B cell (primary cell): Measurements from ENCODE around the gene VWA3B. TPM values are rescaled to one million over a fixed set of nuclear protein-coding genes. Genes with fewer than 3 reads are reported as not detected.

Experiments used
- ATAC-seq: fragments of 200-7000 bp; cut with Tn5 transposase; one replicate; pipeline ENCODE4 v1.10.0; 2021; ENCODE audit warnings: low read depth, mild to moderate bottlenecking, moderate number of reproducible peaks, moderate library complexity
- CTCF ChIA-PET: fragments of 350-600 bp; sonication (Branson Sonifier 250); formaldehyde crosslinking; loops from one replicate; lab custom pipeline; 2021; ENCODE audit warnings: antibody characterized with exemption, inconsistent platforms; lab: Charles Lee
- POLR2A ChIA-PET: fragments of 350-600 bp; sonication (Branson Sonifier 250); formaldehyde crosslinking; loops from one replicate; lab custom pipeline; 2021; ENCODE audit warnings: antibody characterized with exemption; lab: Charles Lee
- DNase-seq: peaks from one replicate; pipeline ENCODE4 v3.0.0; 2013
- H2AFZ ChIP-seq: 2 replicates; pipeline ENCODE4 v1.6.1; 2012; ENCODE audit warnings: mild to moderate bottlenecking, low read depth, low read length; ENCODE audit not compliant: insufficient read depth, poor library complexity, severe bottlenecking
- H3K27ac ChIP-seq, 2 donors: 1 replicate in 1 of 2; 2 replicates in 1 of 2; pipeline ENCODE4 v1.5.1; 2012 to 2013; ENCODE audit warnings: low read length in 2 of 2, mild to moderate bottlenecking in 2 of 2, moderate library complexity in 1 of 2
- H3K27me3 ChIP-seq, 4 experiments: fragments of 200-600 bp in 1 of 4; sonication (generic) in 1 of 4; replicated peaks in 1 of 4; 1 replicate in 2 of 4; 2 replicates in 2 of 4; pipeline versions ENCODE4 v1.6.1 to v1.7.0; 2013 to 2016; ENCODE audit warnings: low read length in 3 of 4, mild to moderate bottlenecking in 2 of 4, mixed read lengths in 1 of 4, moderate library complexity in 1 of 4; ENCODE audit not compliant: insufficient read depth in 4 of 4, control insufficient read depth in 3 of 4; ENCODE audit errors: control extremely low read depth in 1 of 4
- H3K36me3 ChIP-seq, 2 experiments: replicated peaks in 1 of 2; 1 replicate in 1 of 2; 2 replicates in 1 of 2; pipeline versions ENCODE4 v1.6.1 to v1.7.1; 2013; ENCODE audit warnings: low read length in 1 of 2; ENCODE audit not compliant: insufficient read depth in 2 of 2, control insufficient read depth in 1 of 2; ENCODE audit errors: control extremely low read depth in 1 of 2, extremely low read depth in 1 of 2
- H3K4me1 ChIP-seq, 2 donors: fragments of 200-600 bp in 1 of 2; sonication (generic) in 1 of 2; 1 replicate in 1 of 2; 2 replicates in 1 of 2; pipeline versions ENCODE4 v1.5.1 to v1.6.1; 2013 to 2017; ENCODE audit warnings: low read length in 2 of 2; ENCODE audit not compliant: control insufficient read depth in 2 of 2, insufficient read depth in 2 of 2
- H3K4me2 ChIP-seq: replicated peaks from 2 replicates; pipeline ENCODE3; 2012; ENCODE audit warnings: mild to moderate bottlenecking, low read depth, low read length; ENCODE audit not compliant: poor library complexity, severe bottlenecking
- H3K4me3 ChIP-seq, 5 experiments: fragments of 200-600 bp in 1 of 5; sonication (generic) in 1 of 5; 1 replicate in 3 of 5; 2 replicates in 2 of 5; pipeline versions ENCODE4 v1.5.1 to v1.7.0; 2011 to 2016; ENCODE audit warnings: low read length in 4 of 5, mild to moderate bottlenecking in 4 of 5, low read depth in 2 of 5, control low read depth in 1 of 5, moderate library complexity in 1 of 5; ENCODE audit not compliant: insufficient read depth in 1 of 5; ENCODE audit errors: control extremely low read depth in 1 of 5, extremely low read depth in 1 of 5
- H3K79me2 ChIP-seq: fragments of 200-600 bp; sonication (generic); one replicate; pipeline ENCODE4 v1.6.0; 2016; ENCODE audit warnings: low read length; ENCODE audit not compliant: control insufficient read depth, insufficient read depth
- H3K9ac ChIP-seq: fragments of 200-600 bp; sonication (generic); 2 replicates; pipeline ENCODE4 v1.6.1; 2017; ENCODE audit warnings: mild to moderate bottlenecking, low read length, moderate library complexity
- H3K9me3 ChIP-seq, 3 donors: one replicate each; pipeline versions ENCODE4 v1.6.1 to v1.7.1; 2013; ENCODE audit warnings: low read length in 2 of 3; ENCODE audit not compliant: control insufficient read depth in 2 of 3, insufficient read depth in 1 of 3; ENCODE audit errors: control extremely low read depth in 1 of 3
- H4K20me1 ChIP-seq: 2 replicates; pipeline ENCODE4 v1.6.0; 2012; ENCODE audit warnings: mild to moderate bottlenecking, low read length; ENCODE audit not compliant: insufficient read depth, control insufficient read depth, poor library complexity, severe bottlenecking
- H3K27ac Mint-ChIP-seq: one replicate; pipeline ENCODE4 v1.8.0; 2021; ENCODE audit warnings: mixed read lengths
- H3K27me3 Mint-ChIP-seq: one replicate; pipeline ENCODE4 v1.8.0; 2021; ENCODE audit warnings: mixed read lengths
- H3K4me1 Mint-ChIP-seq: one replicate; pipeline ENCODE4 v1.8.0; 2021; ENCODE audit warnings: mixed read lengths
- H3K4me3 Mint-ChIP-seq: one replicate; pipeline ENCODE4 v1.8.0; 2021; ENCODE audit warnings: mixed read lengths
- H3K9me3 Mint-ChIP-seq: one replicate; pipeline ENCODE4 v1.8.0; 2022; ENCODE audit warnings: mixed read lengths; ENCODE audit not compliant: insufficient read depth
- CTCF ChIP-seq: fragments of 200-600 bp; IDR thresholded peaks from one replicate; pipeline ENCODE4 v1.8.0; 2022; ENCODE audit warnings: antibody characterized with exemption, mild to moderate bottlenecking
- EZH2 ChIP-seq: IDR thresholded peaks from 2 replicates; pipeline ENCODE4 v1.6.1; 2012; ENCODE audit warnings: borderline replicate concordance, low read depth, mild to moderate bottlenecking, moderate library complexity, low read length; ENCODE audit not compliant: insufficient read depth, poor library complexity, severe bottlenecking
- WGBS: methylation state at CpG from one replicate; pipeline ENCODE4 v1.1.5; 2013; ENCODE audit warnings: missing lambda C conversion rate; ENCODE audit not compliant: insufficient coverage; 5-methylcytosine and 5-hydroxymethylcytosine counted together
- intact Hi-C: fragments of 100-400 bp; cut with micrococcal nuclease; formaldehyde crosslinking; loops from one replicate; pipeline ENCODE4 v1.10.0; 2022
- polyA plus RNA-seq: library from polyadenylated mRNA; depleted of rRNA; stranded (reverse); fragments of >200 nt; gene quantifications from 2 replicates; pipeline ENCODE4 v1.2.3, GENCODE V29; 2012
- total RNA-seq, 2 donors: library from RNA; stranded (reverse); fragments of 120-200 nt in 1 of 2; gene quantifications; 1 replicate in 1 of 2; 2 replicates in 1 of 2; pipeline versions ENCODE4 v1.2.3 to v1.2.4, GENCODE V29; 2013 to 2022

Gene VWA3B
- total and polyA plus RNA-seq, 2 donors (not counting 1 experiment from before 2014, with no cell fraction given), result not detected

- no peaks in the 10 kb centered on the region for H3K36me3 ChIP-seq
- no peak overlapping the region for H3K9ac ChIP-seq
- TF ChIP-seq CTCF (no peak), EZH2 (no peak)
- H3K79me2 ChIP-seq, result no peaks in the 10 kb centered on the region
- Mint-ChIP-seq H3K9me3 (peaks cover 3% of the 10 kb centered on the region), H3K4me1 (no peaks in the 10 kb centered on the region), H3K27ac (no peak overlapping the region), H3K4me3 (no peak overlapping the region), H3K27me3 (peaks cover 25% of the 10 kb centered on the region)
- H3K27ac ChIP-seq, result no peak overlapping the region
- H3K4me2 ChIP-seq, result no peak overlapping the region
- ATAC-seq, result no peak
- intact Hi-C loops, result no loop called here
- H2AFZ ChIP-seq, result no peak overlapping the region
- 80% methylated on average over 1 of the region's 4 CpGs for WGBS
- H4K20me1 ChIP-seq, result no peaks in the 10 kb centered on the region
- peaks cover 0 to 7% (median 0%) of the 10 kb centered on the region in 3 donors for H3K9me3 ChIP-seq
- DNase-seq, result no peak
- ChIA-PET POLR2A (no interaction called here), CTCF (no interaction called here)
- no peak overlapping the region for H3K4me3 ChIP-seq
- no peaks in the 10 kb centered on the region for H3K4me1 ChIP-seq
- H3K27me3 ChIP-seq, result peaks cover 0 to 5% (median 0%) of the 10 kb centered on the region in 4 experiments
Measured at GRCh38 chr2:98329549-98329948, 242.6 kb downstream of the VWA3B start.

GRCh38 chr2:98332989-98333388 is 246.0 kb downstream of the VWA3B start:
- Mint-ChIP-seq H3K27ac (no peak overlapping the region), H3K27me3 (peaks cover 32% of the 10 kb centered on the region), H3K9me3 (peaks cover 3% of the 10 kb centered on the region), H3K4me3 (no peak overlapping the region), H3K4me1 (no peaks in the 10 kb centered on the region)
- WGBS, result 100% methylated on average over 1 of the region's 5 CpGs
- ChIA-PET POLR2A (no interaction called here), CTCF (no interaction called here)
- Histone ChIP-seq H3K79me2 (no peaks in the 10 kb centered on the region), H3K36me3 (no peaks in the 10 kb centered on the region), H4K20me1 (no peaks in the 10 kb centered on the region), H3K27ac (no peak overlapping the region), H3K4me1 (no peaks in the 10 kb centered on the region), H3K4me2 (no peak overlapping the region), H3K9me3 (no peaks in the 10 kb centered on the region), H3K27me3 (peaks cover 0 to 7% (median 0%) of the 10 kb centered on the region in 4 experiments), H3K9ac (no peak overlapping the region), H3K4me3 (no peak overlapping the region), H2AFZ (no peak overlapping the region)
- no peak for ATAC-seq
- DNase-seq, result no peak
- TF ChIP-seq CTCF, result no peak
- no peak for TF ChIP-seq EZH2
- intact Hi-C loops, result no loop called here
